ENCODE results near the gene ENPP5.
"Not testable (repeated sequence)": the region's sequence is repeated elsewhere in the genome, so short reads cannot be mapped to it uniquely, and the experiment has no call there.

- TF ChIP-seq CTCF, EP300, POLR2A (IDR thresholded peaks at IDR 0.05): not testable (repeated sequence)
Measured at GRCh38 chr6:46119679-46120078, 51.1 kb downstream of the ENPP5 start.
